Gastrocnemius medialis (tissue), 4 donors: ENCODE measurements around the gene LCN9.

Source experiments
- CTCF ChIP-seq, 5 experiments: fragments of 450-650 bp in 3 of 5; fragments of 200-600 bp in 2 of 5; sonication (generic) in 2 of 5; IDR thresholded peaks in 4 of 5; conservative IDR thresholded peaks in 1 of 5; 1 replicate in 4 of 5; 2 replicates in 1 of 5; pipeline ENCODE4 v1.5.1; 2016 to 2019; ENCODE audit warnings: antibody characterized with exemption in 5 of 5, mild to moderate bottlenecking in 3 of 5, moderate library complexity in 3 of 5
- POLR2A ChIP-seq, 2 donors: fragments of 450-650 bp; IDR thresholded peaks; one replicate each; pipeline ENCODE4 v1.6.1; 2017; ENCODE audit warnings: antibody characterized with exemption in 2 of 2, mild to moderate bottlenecking in 2 of 2, moderate library complexity in 2 of 2

- TF ChIP-seq CTCF (IDR thresholded peaks at IDR 0.05 in 4 of 5, conservative IDR thresholded peaks at IDR 0.05 in 1 of 5) (no peak), POLR2A (IDR thresholded peaks at IDR 0.05) (no peak)
Measured at GRCh38 chr9:135613946-135614805, 48.9 kb upstream of the LCN9 start.
